ENCODE results near the gene ARHGEF17.

- TF ChIP-seq POLR2A (IDR thresholded peaks at IDR 0.05; ENCODE audit: low read length) (no peak), GATA1 (IDR thresholded peaks at IDR 0.05; ENCODE audit: low read depth, low read length) (no peak)
These were observed 84.3 kb downstream of the ARHGEF17 start for GRCh38 chr11:73392108-73393010.

Data from erythroblast (primary cell).